ENCODE data around the gene SIGLEC10.

GRCh38 chr19:51466723-51467122, 49.3 kb upstream of the SIGLEC10 start:
- TF ChIP-seq CTCF (IDR thresholded peaks at IDR 0.05 in 4 of 5, conservative IDR thresholded peaks at IDR 0.05 in 1 of 5) (no peak), POLR2A (IDR thresholded peaks at IDR 0.05) (no peak)

Measured in gastrocnemius medialis (tissue), 4 donors.